Transverse colon (tissue), 3 donors: ENCODE results near the gene KRT32.

ENCODE experiments used
- CTCF ChIP-seq, 5 experiments: fragments of 200-600 bp in 3 of 5; fragments of 450-650 bp in 2 of 5; sonication (generic) in 3 of 5; IDR thresholded peaks; 1 replicate in 2 of 5; 2 replicates in 3 of 5; pipeline ENCODE4 v1.5.1; 2016 to 2017; ENCODE audit warnings: antibody characterized with exemption in 5 of 5, inconsistent platforms in 3 of 5, mild to moderate bottlenecking in 2 of 5, moderate library complexity in 1 of 5
- POLR2A ChIP-seq: fragments of 450-650 bp; IDR thresholded peaks from one replicate; pipeline ENCODE4 v1.6.1; 2016; ENCODE audit warnings: antibody characterized with exemption, mild to moderate bottlenecking, moderate library complexity

GRCh38 chr17:41504246-41504977 is 37.2 kb upstream of the KRT32 start:
- TF ChIP-seq CTCF (IDR thresholded peaks at IDR 0.05) = no peak
- no peak for TF ChIP-seq POLR2A
